Dermis blood vessel endothelial cell (primary cell): ENCODE measurements around the gene ABCG8. TPM values are rescaled to one million over a fixed set of nuclear protein-coding genes. Genes with fewer than 3 reads are reported as not detected.

Experiments
- DNase-seq: peaks from one replicate; pipeline ENCODE4 v3.0.0; 2010
- total RNA-seq: library from RNA; depleted of rRNA; stranded (reverse); fragments of >200 nt; gene quantifications from 2 replicates; pipeline ENCODE4 v1.2.3, GENCODE V29; 2014

The ABCG8 gene
- total RNA-seq, 1 donor from 2014 or later = not detected

GRCh38 chr2:43826305-43827250 lies 12.2 kb upstream of the ABCG8 start:
- DNase-seq = no peak

- peak; percentile 10 for DNase-seq
Observed at GRCh38 chr2:43831543-43832294, 7.1 kb upstream of the ABCG8 start.

DNA sequence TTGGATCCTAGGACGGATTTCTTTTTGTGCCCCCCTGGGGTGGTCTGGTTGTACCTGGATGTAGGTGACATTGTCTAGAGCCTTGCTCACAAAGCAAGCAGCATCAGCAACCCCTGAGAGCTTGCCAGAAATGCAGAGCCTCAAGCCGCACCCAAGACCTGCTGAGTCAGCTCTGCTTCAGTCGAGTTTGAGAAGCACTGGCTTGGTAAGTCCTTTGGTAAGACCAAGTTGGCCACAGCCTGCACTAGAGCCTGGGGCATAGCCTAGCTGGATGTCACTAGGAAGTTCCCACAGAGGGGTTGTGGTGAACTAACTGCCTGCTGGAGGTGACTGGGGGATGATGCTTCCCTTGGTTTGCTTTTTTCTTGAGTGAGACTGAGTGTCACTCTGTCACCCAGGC lies 6.3 kb upstream of the ABCG8 start:
- no peak for DNase-seq

DNA sequence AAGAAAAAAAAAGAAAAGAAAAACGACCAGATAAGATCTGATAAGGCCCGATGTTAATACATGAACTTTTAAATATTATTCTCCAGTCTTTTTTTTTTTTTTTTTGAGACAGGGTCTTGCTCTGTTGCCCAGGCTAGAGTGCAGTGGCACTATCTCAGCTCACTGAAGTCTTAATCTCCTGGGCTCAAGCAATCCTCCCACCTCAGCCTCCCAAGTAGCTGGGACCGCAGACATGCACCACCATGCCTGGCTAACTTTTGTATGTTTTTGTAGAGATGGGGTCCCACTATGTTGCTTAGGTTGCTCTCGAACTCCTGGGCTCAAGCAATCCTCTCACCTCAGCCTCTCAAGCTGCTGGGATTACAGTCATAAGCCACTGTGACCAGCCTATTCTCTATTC lies 1.7 kb upstream of the ABCG8 start:
- DNase-seq = no peak

- no peak for DNase-seq
Observed at GRCh38 chr2:43837831-43838559, 776 bp upstream of the ABCG8 start.

DNA sequence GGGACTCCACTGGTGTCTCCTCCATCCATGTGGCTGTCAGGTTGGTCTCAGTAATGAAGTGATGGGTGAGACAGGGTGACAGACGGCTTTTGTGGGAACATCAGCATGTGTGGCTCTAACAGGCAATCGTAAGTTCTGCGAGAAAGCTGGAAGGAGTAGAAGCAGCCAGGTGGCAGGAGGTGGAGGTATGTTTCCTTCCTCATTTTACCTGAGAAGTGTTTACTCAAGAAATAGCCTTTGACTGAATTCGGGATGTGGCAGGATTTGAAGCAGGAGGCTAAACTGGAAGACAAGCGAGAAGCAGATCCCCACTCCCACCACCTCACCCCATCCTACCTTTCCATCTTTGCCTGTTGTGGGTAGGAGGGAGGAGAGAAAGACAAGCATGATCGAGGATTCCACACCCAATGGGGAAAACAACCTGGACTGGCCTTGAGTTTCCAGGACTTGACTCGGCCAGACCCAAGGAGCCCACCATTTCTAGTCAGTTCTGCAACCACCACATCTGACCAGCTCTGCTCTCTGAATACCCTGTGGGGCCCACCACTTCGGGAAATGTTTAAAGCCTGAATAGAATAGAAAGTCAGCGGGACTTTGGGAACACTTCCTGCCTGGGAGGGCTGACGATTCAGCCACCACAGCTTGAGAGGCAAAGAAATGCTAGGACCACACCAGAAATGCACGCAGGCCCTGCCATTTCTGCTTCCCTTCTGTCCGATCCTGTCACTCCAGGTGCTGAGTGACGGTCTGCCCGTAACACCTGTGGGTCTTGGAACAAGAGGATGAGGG lies 1.2 kb downstream of the ABCG8 start:
- no peak for DNase-seq

DNA sequence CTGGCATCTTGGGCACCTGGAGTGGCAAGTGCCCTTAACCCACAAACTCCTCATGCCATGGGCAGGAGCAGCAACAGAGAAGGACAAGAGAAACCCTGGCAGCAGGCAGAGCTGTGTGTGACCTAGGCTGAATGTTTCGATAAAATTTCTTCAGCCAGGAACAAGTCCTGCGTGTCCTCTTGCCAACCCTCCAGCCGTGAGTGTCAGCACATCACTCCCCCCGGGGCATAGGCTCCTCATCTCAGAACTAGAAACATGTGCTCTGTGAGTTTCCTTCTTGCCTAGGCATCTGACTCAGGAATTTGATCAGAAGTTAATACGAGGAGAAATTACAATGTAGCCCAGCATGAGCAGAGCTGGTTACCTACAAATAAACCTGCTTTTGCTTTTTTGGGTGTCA lies 2.2 kb downstream of the ABCG8 start:
- DNase-seq = no peak

DNA sequence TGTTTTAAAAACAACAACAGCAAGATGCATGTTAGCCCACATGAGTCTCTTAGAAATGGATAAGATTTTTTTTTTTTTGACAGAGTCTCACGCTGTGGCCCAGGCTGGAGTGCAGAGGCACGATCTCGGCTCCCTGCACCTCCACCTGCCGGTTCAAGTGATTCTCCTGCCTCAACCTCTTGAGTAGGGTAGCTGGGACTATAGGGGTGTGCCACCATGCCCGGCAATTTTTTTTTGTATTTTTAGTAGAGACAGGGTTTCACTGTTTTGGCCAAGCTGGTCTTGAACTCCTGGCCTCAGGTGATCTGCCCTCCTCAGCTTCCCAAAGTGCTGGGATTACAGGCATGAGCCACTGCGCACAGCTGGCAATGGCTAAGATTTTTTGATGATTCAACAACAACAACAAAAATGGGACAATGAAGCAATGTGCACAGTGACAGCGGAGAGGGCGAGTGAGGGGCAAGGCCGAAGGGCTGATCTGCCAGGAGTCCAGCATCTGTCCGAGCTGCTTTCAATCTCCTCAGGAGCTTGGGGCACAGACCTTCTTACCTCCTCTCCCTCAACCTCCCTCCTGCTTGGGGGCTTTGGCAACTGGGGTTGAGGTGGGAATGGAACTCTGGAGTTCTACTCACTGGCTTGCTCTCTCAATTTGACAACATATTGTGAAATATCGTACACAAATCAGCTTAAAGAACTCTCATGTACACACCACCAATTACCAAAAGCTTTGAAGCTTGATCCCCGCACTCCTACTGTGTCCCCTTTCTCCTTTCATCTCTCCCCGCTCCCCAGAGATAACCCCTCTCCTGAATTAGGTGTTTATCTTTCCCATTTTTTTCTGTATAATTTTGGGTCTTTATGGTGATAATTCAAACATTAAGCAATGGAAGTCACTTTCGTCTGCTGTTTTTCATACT lies 3.4 kb downstream of the ABCG8 start:
- DNase-seq = no peak

- DNase-seq = no peak
Observed at GRCh38 chr2:43842866-43843226, 4.1 kb downstream of the ABCG8 start.

- no peak for DNase-seq
Observed at GRCh38 chr2:43845181-43845580, 6.4 kb downstream of the ABCG8 start.

DNA sequence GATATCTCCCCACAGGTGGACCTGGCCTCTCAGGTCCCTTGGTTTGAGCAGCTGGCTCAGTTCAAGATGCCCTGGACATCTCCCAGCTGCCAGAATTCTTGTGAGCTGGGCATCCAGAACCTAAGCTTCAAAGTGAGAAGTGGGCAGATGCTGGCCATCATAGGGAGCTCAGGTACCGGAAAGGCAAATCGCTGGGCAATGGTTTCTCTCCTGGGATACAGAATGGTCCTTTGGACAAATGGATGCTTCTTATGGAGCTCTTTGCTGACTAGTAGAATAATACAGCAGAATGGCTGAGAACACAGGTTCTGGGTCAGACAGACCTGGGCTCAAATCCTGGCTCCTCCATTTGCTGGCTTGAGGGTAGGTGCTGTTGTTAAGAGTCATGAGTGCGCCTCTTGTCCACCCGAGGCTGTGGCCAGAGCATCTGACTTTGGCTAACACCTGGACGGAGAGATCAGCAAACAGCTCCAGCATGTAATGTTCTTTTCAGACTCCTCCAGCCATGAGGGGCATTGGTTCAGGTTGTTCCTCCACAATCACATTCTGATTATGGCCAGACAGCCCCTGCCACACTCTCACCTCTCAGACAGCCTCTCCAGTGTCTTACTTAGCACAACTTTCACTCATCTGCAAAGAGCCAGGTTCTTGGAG lies 7.5 kb downstream of the ABCG8 start:
- no peak for DNase-seq

- no peak for DNase-seq
Observed at GRCh38 chr2:43848214-43848613, 9.4 kb downstream of the ABCG8 start.

- DNase-seq = no peak
Observed at GRCh38 chr2:43851011-43851980, 12.5 kb downstream of the ABCG8 start.

- no peak for DNase-seq
Observed at GRCh38 chr2:43852196-43852730, 13.5 kb downstream of the ABCG8 start.

- no peak for DNase-seq
Observed at GRCh38 chr2:43853141-43854081, 14.6 kb downstream of the ABCG8 start.

DNA sequence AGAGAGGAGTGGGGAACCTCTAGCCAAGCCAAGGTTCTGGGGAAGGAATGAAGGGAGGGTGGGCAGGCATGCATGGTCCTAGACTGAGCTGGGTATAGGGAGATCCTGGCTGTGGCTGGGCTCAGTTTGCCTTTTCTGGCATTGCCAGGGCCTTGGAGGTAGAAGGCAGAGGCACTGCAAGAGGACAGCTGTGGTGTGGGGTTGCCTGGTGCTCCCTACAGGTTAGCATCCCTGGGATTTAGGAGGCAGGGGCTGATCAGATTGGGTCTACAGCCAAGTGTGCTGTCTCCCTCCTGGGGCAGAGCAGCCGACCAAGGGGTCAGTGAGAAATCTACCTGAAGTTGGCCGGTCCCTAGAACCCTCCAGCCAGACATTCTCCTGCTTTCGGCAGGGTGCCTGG lies 15.9 kb downstream of the ABCG8 start:
- DNase-seq = no peak

DNA sequence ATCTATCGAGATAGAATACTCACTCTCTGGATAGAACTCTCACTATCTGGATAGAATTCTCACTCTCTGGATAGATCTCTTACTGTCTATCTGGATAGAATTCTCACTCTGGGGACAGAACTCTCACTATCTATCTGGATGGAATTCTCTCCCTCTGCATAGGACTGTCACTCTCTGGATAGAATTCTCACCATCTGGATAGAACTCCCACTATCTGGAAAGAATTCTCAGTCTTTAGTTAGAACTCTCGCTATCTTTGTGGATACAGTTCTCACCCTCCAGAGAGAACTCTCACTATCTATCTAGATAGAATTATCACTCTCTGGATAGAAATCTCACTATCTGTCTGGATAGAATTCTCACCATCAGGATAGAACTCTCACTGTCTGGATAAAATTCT lies 16.5 kb downstream of the ABCG8 start:
- no peak for DNase-seq

DNA sequence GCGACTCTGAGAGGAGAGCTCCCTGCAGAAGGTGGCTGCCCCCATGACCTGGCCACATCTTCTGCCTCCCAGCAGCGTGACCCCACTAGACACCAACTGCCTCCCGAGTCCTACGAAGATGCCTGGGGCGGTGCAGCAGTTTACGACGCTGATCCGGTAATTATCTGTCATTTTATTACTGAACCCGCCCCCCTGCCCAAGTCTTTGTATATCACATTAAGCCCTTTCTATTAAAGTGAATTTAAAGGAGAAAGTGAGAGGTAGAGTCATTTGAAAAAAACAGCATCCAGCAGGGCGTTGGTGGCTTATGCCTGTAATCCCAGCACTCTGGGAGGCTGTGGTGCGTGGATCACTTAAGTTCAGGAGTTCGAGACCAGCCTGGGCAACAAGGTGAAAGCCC lies 33.4 kb downstream of the ABCG8 start:
- no peak for DNase-seq
